GM18499 (cell line): Measurements from ENCODE around the gene SYTL3.
"Not testable (repeated sequence)": the region's sequence is repeated elsewhere in the genome, so short reads cannot be mapped to it uniquely, and the experiment has no call there.

Experiments used
- ATAC-seq: cut with Tn5 transposase; IDR thresholded peaks from one replicate; pipeline ENCODE4 v1.9.1; 2021; ENCODE audit warnings: moderate number of reproducible peaks; ENCODE audit not compliant: insufficient read depth, unreplicated experiment

The SYTL3 gene

GRCh38 chr6:158649289-158650143 lies at the start of gene SYTL3:
SYTL3 (plus strand) TSS chr6:158650054; CDS start chr6:158663269, 13,215 bp downstream.
- ATAC-seq = peak; percentile 35

- ATAC-seq = no peak
These were observed 46.4 kb upstream of the SYTL3 start for GRCh38 chr6:158603261-158604047.

GRCh38 chr6:158604048-158604406 lies 45.8 kb upstream of the SYTL3 start:
- no peak for ATAC-seq

- no peak for ATAC-seq
These were observed 44.5 kb upstream of the SYTL3 start for GRCh38 chr6:158605266-158605878.

GRCh38 chr6:158606011-158606410 lies 43.8 kb upstream of the SYTL3 start:
- ATAC-seq = not testable (repeated sequence)

- no peak for ATAC-seq
These were observed 42.9 kb upstream of the SYTL3 start for GRCh38 chr6:158606935-158607334.

- ATAC-seq = no peak
These were observed 42.3 kb upstream of the SYTL3 start for GRCh38 chr6:158607411-158608170.

- no peak for ATAC-seq
These were observed 41.6 kb upstream of the SYTL3 start for GRCh38 chr6:158608221-158608620.

GRCh38 chr6:158609455-158610155 lies 40.2 kb upstream of the SYTL3 start:
- ATAC-seq = no peak

GRCh38 chr6:158610319-158610968 lies 39.4 kb upstream of the SYTL3 start:
- ATAC-seq = no peak

- ATAC-seq = no peak
These were observed 38.8 kb upstream of the SYTL3 start for GRCh38 chr6:158611039-158611438.

GRCh38 chr6:158611541-158612370 lies 38.1 kb upstream of the SYTL3 start:
- ATAC-seq = no peak

GRCh38 chr6:158614606-158615005 lies 35.2 kb upstream of the SYTL3 start:
- ATAC-seq = not testable (repeated sequence)

GRCh38 chr6:158618289-158618688 lies 31.6 kb upstream of the SYTL3 start:
- not testable (repeated sequence) for ATAC-seq

GRCh38 chr6:158619922-158620801 lies 29.7 kb upstream of the SYTL3 start:
- ATAC-seq = no peak

- ATAC-seq = no peak
These were observed 28.7 kb upstream of the SYTL3 start for GRCh38 chr6:158620963-158621693.
